HS-27A (cell line): ENCODE results near the gene TFDP1.

Source experiments
- DNase-seq: peaks from one replicate; pipeline ENCODE4 v3.0.0-alpha.2; 2012; ENCODE audit warnings: low read depth, missing footprints

The TFDP1 gene

GRCh38 chr13:113634279-113635047, 49.9 kb downstream of the TFDP1 start:
- DNase-seq = no peak

DNA sequence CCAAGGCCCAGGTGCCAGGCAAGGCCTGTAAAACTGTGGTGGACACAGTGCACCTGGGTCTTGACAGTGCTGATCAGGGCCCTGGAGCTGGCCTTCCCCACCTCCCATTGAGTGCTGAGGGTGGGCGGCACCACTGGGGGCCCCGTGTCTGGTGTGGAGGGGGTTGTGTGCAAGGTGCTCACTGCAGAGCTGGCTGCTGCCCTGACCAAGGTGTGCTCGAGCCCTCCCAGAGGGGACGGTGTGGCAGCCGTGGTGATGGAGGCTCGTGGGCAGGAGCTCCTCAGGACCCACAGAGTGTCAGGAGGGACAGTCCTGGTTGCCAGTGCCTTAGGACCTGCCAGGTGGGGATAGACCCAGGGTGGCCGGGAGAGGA, 50.5 kb downstream of the TFDP1 start:
- DNase-seq = no peak

- no peak for DNase-seq
Measured at GRCh38 chr13:113635709-113636108, 51.2 kb downstream of the TFDP1 start.

DNA sequence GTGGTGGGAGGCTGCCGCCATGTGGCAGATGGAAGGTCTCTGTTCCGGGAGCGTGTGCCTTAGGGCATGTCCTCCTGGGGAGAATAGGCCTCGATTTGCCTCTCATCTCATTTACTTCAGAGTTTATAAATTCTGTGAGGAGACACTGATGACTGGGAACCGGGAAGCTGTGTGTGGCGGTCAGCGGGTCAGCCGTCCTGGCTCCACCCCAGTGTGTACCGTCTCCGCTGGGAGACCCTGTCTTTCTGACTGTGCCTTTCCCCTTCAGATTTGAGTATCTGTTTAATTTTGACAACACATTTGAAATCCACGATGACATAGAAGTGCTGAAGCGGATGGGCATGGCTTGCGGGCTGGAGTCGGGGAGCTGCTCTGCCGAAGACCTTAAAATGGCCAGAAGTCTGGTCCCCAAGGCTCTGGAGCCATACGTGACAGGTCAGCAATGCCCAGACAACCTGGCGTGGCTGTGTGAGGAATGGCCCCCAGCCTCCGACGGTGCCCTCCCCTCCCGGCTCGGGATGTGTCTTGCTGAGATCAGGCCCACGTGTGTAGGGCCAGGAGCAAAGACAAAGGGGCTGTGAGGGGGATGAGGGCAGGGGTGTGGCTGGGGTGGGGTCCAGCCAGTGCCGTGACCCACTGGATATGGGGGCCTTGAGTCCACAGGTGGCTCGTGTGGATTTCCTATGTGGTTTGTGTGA, 51.9 kb downstream of the TFDP1 start:
- no peak for DNase-seq

- DNase-seq = no peak
Measured at GRCh38 chr13:113637262-113638160, 53.0 kb downstream of the TFDP1 start.

- no peak for DNase-seq
Measured at GRCh38 chr13:113638173-113638746, 53.7 kb downstream of the TFDP1 start.

DNA sequence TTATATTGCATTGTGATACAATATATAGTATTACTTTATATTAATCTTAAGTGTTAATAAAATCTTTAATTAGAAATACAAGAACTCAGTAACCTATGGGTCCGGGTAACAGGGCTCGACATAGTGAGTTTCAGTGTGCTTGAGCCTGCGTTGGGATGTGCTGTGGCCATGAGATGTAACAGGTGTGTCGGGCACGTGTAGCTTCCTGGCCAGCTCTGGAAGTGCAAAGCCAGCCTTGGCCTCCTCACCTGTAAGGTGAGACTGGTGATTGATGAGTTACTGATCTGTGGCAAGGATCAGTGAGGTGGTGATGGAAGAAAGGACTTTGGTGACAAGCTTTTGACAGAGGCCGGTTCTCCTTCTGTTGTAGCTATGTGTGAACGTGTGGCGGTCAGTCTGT, 54.3 kb downstream of the TFDP1 start:
- DNase-seq = no peak

- no peak for DNase-seq
Measured at GRCh38 chr13:113639616-113640262, 55.2 kb downstream of the TFDP1 start.

GRCh38 chr13:113641426-113641825, 56.9 kb downstream of the TFDP1 start:
- DNase-seq = no peak

- no peak for DNase-seq
Measured at GRCh38 chr13:113642563-113642962, 58.0 kb downstream of the TFDP1 start.

DNA sequence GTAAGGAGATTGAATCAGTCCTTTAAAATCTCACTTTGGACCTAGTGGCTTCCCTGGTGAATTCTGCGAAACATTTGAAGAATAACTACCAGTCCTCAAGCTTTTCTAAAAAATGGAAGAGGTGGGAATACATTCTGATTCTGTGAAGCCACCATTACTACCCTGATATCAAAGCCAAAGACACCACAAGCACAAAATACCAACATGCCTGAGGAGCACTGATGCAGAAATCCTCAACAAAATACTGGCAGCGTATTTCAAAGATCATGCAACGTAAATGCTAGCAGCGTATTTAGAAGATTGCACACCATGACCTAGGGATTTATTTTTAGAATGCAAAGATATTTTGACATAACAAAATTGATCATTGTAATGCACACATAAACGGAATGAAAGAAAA, 59.0 kb downstream of the TFDP1 start:
- no peak for DNase-seq

DNA sequence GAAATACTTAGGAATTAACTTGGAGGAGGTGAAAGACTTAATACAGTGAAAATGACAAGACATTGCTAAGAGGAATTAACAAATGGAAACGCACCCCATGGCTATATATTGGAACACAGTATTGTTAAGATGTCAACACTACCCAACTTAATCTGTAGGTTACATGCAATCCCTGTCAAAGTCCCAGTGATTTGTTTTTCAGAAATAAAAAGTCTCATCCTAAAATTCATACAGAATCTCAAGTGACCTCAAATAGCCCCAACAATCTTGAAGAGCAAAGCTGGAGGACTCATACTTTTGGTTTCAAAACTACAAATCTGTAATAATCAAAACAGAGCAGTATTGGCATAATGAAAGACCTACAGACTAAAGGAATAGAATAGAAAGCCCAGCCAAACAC, 60.2 kb downstream of the TFDP1 start:
- DNase-seq = no peak

DNA sequence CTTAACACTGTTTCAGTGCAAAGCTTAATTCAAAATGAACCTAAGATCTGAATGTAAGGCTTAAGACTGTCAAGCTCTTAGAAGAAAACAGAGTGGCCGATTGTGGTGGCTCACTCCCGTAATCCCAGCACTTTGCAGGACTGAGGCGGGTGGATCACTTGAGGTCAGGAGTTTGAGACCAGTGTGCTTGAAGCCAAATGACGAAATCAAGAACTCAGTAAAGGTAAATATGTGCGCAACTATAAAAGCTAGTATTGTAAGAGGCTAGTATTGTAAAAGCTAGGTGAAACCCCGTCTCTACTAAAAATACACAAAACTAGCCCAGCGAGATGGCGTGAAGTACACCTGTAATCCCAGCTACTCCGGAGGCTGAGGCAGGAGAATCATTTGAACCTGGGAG, 60.8 kb downstream of the TFDP1 start:
- DNase-seq = no peak

- DNase-seq = no peak
Measured at GRCh38 chr13:113646376-113646775, 61.8 kb downstream of the TFDP1 start.

GRCh38 chr13:113646921-113647340, 62.4 kb downstream of the TFDP1 start:
- DNase-seq = no peak

- peak; percentile 29 for DNase-seq
Measured at GRCh38 chr13:113647351-113648215, 63.0 kb downstream of the TFDP1 start.

- DNase-seq = no peak
Measured at GRCh38 chr13:113648216-113648610, 63.7 kb downstream of the TFDP1 start.

GRCh38 chr13:113649212-113649611, 64.7 kb downstream of the TFDP1 start:
- DNase-seq = no peak

DNA sequence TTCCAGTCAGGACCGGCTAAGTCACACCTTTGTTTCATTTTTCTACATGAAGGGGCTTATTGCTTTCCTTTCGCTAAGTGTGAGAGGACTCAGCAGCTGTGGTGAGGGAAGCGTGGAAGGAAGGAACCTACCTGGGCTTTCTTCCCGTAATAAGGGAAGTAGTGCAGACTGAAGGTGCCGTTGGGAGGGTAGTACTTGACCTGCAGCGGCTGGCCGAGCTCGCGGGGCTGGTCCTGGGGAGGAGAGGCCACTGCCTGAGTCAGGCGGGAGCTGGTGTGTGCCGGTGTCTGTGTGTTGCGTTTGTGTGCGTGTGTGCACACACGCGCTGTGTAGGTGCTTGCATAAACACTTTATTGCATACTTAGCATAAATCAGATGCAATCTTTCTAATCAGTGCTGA, 65.7 kb downstream of the TFDP1 start:
- no peak for DNase-seq

- no peak for DNase-seq
Measured at GRCh38 chr13:113650731-113651148, 66.2 kb downstream of the TFDP1 start.
